NCI-H2227 treated with DMSO at 0.1 percent for 48 hours (cell line): ENCODE measurements around the gene TSEN15.
"Not testable (repeated sequence)": the region's sequence is repeated elsewhere in the genome, so short reads cannot be mapped to it uniquely, and the experiment has no call there.

Experiments used
- DNase-seq: peaks from one replicate; lab custom pipeline; 2025; lab: John Stamatoyannopoulos, UW

TSEN15 gene

DNA sequence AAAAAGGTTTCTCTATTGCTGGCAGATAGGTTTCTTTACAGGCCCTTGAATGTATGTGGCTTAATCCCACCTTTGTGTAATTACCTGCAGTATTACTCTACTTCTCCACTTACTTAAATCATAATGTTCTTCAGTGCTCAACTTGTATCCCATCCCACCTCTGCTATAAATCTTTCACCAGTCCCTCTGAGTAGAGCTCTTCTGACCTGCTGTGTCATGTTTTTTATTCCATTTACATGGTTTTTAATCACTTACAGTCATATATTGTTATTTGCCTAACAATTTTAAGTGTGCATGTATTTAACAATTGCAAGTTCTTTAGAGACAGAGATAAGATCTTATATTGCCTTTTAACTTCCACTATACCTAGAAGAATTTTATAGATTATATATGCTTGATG is 2.4 kb downstream of the TSEN15 start:
- no peak for DNase-seq

DNA sequence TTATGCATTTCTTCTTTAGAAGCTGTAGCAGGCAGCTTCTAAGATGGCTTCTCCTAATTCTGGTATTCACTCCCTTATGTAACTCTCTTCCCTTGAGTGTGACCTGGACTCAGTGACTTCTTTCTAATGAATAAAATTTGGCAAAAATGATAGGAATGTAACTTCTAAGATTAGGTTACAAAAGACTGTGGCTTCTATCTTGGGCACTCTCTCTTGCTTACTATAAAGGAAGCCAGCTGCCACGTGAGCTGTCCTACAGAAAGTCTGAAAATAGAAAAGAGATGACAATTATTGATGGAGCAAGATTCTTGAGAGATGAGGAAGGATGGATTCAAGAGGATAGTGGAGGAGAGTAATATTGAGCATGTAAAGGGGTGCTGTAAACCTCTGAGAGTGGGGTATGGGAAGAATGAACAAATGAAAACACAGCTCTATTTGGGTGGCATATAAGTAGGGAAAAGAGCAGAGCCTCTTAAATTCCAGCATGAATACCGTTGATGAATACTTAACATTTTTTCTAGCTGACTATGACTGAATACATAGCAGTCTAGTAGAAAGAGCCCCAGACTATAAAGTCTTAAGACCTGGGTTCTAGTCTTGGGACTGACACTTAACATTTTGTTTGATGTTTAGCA is 5.5 kb downstream of the TSEN15 start:
- DNase-seq: no peak

DNA sequence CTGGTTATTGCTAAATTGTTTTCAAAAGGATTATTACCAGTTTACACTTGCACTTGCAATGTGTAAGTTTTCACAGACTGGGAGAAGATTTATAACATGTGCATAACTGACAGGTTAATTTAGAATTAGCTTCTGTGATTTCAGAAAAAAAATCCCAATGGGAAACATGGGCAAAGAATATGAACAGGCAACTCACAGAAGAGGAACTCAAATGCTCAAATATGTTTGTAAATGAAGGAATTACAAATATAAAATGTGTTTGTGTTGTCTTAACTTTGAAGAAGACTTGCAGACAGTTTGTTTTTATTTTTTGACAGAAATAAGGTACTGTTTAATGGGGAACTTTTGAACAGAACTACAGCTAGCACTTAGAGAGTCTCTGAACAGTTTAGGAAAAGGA is 8.4 kb downstream of the TSEN15 start:
- DNase-seq: no peak

DNA sequence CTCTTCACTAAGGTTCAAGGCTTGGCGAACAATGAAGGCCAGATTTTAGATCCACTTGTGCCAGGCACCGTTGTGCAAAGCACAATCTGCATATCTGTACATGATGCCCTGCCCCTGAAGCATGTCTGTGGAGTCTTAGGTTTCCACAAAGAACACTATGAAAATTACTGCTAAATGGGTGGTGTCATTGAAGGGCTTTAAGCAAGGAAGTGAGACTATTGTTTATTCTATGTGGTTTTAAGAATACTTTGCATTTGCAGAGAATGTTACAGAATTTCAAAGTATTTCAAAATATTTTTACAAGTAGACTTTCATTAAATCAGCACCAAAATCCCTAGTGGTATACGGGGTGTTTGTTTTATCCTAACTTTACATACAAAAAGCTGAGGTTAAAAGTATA is 8.8 kb downstream of the TSEN15 start:
- no peak for DNase-seq

DNA sequence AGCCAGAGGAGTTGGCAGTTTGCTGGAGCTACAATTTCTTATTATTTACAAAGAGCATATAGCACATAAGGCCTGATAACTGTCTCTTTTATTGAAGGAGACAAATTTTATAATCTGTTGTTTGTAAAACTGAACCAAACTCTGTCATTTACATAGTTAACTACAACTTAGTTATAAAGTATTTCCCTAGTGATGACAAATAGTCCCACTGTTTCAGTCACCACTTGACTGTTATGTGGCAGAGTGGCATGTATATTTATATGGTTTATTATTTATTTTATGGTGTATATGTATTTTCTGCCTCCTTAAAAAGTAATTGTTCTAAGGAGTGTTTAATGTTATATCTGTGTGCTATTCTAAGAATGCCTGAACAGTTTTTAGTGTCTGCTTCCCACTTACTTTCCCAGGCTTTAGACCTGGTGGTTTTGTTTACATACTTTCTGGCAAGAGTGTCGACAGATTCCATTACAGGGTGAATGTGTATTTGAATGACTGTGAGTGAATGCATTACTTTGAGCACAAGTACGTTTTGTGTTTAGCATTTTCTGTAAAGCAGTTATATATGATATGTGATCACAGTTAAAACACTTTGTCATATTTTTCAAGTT is 10.0 kb downstream of the TSEN15 start:
- no peak for DNase-seq

DNA sequence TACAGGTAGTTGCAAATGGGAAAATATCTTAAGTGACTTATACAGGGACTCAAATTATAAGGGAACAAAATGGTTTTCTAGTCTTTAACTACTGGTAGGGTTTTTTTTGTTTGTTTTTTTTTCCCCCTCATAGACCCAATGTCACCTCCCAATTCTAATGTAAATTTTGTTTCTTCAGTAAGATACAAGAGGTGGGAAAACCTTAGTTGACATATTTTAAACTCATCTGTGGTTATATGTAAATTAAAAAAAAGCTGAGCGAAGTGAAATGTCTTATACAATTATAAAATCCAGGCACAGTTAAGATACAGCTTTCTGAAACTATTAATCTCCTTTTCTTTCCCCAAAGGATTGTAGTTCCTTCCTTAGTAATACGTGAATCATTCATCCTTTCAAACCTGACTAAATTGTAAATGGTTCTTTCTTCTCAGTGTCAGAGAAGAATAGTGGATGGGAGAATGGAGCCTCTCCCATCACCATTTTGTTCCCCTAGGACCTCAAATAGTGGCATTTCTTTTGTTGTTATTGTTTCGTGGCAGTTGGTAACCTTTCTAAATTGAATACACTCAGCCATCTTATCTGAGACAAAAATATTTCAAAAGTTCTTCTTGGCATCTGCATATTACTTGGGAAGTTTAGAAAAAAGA is 11.2 kb downstream of the TSEN15 start:
- DNase-seq: no peak

DNA sequence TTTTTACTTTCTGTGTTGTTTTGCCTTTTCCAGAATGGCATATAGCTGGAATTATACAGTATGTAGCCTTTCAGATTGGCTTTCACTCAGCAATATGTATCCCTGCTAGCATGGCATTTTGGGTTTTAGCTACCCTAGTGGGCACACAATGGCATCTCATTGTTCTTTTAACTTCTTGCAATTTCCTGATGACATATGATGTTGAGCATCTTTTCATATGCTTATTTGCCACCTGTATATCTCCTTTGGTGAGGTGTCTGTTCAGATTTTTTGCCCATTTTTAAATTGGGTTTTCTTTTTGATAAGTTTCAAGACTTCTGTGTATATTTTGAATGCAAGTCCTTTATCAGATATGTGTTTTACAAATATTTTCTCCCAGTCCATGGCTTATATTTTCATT is 14.0 kb downstream of the TSEN15 start:
- no peak for DNase-seq

DNA sequence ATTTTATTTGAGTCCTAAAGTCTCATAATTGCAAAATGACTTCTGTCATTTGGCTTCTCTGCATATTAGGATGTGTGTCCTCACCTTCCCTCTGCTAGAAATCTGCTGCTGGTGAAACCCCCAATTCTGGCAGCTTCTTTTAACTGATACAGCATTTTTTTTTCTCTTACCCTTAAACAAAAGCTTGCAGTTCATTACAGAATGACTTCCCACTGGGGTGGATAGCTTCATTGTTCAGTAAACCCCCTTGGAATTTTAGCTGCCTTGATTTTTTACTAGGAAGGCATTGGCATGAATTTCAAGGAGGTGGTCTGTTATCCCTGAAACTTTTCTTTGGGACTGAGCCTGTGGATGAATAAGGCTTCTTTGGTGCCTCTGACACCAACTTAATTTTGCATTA is 16.8 kb downstream of the TSEN15 start:
- no peak for DNase-seq

DNA sequence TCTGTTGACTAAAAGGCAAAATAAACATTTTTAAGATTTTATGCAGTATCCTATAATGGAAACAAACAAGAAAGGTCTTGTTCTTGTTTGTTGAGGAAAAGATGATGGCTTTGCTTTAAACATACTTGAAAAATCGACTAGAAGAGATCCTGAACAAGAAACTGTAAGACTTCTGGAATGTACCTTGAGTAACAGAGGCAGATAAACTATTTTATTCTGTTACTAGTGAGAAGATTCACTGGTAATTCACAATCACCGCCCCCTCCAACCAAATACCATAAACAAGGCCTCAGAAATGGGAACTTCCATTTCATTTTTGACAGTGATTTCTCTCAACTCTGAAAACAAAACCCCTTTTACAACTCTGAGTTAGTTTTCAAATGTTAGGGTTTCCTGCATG is 18.1 kb downstream of the TSEN15 start:
- DNase-seq: no peak

DNA sequence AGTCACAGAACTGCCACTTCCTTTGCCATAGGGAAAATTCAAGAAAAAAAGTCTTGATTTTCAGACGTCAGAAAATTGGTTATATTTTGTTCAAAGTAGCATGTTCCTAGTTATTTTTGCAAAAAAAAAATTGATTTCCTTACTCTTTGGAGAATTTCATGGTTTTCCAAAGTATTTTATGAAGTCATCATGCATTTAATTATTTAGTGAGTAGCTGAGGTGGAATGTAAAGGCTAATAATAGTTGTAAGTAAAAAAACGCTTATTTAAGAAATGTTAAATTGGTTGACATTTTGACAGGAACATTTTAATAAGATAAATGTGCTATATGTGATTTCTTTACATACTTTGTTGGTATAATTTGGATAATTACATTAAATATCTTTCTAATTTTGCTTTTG is 20.8 kb downstream of the TSEN15 start:
- no peak for DNase-seq

DNA sequence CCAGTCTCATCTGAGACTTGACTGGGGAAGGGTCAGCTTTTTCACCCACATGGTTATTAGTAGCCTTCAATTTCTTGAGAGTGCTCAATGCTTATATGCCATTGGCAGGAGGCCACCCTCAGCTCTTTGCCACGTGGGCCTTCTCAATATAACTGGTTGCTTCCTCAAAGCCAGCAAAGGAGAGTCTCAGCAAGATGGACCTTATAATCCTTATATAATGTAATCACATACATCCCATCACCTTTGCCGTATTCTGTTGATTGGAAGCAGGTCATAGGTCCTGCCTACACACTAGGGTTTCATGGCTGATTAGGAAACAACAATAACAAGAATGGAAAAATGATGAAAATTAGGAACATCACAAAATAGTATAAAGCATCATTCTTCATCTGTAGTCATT is 22.9 kb downstream of the TSEN15 start:
- no peak for DNase-seq

DNA sequence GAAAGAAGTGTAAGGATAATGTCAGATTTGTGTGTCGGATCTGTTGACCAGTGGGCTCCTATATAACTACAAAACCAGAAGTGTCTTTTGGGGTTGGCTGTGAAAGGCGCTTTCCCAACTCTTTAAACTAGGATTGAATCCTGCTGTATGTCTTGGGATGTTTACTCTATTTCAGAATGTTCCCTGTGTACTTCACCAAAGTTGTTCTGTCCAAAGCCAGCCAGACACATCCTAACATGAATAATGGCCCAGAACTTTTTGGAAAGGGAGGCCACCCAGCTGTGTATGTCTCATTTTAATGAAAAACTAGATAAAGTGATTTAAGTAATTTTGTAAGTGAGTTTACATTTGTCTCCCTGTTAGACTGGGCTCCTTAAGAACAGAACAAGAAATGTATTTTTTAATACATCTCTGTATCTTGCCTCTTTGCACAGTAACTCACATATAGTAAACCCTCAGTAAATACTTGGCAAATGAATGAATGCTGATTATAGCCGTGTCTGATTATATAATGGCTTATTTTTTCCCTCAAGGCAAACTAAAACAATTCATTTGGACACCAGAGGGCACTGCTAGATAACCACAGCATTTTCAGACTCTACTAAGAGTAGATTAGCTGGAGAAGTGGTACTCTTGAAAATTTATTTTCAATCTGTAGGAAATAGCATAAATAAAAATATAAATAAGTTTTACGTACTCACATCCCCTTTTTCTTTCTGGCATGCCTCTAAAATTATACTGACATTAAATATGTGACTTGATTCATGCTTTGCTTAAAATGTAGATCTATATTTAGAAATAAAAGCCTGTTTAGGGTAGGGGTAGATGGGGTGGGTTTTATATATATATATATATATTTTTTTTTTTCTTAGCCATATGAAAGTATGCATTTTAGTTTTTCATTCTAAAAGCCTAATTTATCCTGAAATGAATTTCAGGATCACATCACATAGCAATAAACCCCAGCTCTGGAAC is 23.8 kb downstream of the TSEN15 start:
- DNase-seq: peak; percentile 60

DNA sequence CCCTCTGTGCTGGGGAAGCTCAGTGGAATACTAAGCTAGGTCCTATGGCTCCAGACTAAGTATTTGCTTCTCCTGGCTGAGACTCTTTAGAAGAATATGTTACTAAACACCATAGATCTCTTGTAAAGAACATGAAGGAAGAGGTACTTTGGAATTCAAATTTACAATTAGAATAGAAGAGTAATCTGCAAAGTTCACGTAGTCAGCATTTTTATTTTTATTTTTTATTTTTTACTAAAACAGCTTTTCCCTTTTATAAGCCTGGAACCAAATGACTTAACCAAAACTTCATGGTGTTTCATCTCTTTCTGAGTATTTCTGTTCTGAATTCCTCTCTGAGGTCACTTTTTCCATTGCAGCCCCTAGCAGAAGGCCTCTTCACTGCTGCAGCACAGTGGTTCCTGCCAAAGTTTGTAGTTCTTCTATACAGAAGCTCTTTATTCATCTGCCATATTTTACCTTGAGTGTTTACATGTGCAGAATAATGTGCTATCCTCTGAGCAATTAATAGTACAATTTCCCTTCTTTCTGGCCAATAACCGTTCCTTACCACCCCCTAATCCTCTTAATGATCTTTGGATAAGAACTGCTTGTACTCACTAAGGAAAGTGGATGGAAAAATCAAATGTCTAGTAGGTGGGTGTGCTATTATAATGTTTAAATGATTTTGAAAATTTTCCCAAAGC is 27.2 kb downstream of the TSEN15 start:
- no peak for DNase-seq

DNA sequence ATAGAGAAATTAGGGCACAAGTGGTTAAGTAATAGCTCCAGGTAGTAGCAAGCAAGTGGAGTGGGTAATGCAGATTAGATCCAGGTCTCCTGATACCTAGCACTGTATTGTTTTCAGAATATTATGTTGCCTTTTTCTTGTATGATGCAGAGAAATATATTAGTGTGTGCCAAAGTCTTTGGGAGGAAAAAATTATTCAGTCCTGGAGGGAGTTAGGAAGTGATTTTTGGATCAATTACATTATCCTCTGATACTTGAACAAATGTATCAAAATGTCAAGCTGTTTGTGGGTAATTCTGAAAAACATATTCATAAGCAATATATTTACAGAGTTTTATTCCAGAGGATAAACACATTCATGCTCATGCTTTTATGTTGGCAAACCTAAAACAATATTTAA is 28.8 kb downstream of the TSEN15 start:
- DNase-seq: no peak

DNA sequence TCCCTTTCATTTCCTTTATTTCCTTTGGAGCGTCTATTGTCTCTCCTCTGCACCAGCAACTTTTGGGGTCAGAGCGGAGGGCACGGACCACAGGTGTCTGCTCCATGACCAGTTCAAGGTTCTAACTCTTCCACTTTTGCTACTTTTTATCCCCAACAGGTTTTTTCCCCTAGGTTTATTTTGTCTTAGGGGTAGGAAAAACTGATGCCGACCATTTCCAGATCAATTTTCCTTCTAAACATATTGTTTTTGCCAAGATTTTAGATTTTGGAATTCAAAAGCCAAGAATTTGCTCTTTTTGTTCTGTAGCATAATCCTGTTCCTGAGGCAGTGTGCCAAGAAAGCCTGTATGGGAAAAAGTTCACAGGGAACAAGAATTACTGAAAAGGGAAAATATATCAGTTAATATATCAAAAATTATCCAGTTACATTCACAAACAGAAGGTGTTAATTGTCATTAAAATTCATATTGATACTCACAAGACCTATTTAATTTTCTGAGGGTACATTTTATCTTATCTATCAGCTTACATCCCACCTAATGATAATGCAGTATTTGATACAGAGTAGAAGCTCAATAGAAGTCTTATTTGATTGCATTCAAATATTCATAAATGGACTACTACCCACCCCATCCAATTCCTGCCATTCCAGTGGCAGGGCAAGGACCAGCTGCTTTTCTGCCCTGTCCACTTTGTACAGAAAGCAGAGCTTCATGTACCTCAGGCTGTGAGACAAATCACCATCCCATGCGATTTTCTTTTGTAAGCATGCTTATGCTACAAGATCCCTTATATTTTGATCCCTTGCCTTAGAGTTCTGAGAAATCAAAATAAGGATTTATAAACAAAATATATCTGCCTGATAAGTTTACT is 31.2 kb downstream of the TSEN15 start:
- DNase-seq: no peak

DNA sequence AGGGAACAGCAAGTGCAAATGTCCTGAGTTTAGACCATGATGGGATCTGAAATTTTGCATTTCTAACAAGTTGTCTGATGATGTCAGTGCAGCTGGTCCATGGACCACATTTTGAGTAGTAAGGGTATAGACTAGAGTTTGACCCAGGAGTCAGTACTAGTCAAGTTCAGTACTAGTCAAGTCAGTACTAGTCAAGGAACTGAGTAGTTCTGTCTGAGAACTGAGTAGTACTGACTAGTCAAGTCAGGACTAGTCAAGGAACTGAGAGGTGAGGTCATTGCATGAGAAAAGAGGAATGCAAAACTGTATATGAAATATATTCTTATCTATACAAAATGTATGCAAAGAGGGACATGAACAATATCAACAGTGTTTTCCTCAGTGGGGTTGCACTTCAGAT is 34.1 kb downstream of the TSEN15 start:
- no peak for DNase-seq

DNA sequence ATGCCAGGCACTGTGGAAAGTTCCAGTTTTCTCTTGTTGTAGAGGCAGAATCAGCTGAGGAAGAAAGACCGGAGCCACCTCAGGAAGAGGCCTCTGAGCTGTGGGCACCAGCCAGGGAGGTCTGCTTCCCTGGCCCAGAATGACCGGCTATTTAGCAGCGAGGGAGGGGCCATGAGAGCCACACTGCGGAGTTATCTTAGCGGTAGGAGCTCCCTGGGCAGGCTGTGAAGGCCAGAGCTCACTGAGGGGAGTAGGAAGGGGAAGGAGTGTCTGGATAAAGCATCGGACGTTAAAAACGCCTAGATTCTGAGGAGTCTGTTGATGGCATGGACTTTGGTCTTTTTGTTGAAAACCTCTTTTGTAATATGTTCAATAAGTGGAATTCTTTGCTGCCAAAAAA is 36.5 kb downstream of the TSEN15 start:
- no peak for DNase-seq

DNA sequence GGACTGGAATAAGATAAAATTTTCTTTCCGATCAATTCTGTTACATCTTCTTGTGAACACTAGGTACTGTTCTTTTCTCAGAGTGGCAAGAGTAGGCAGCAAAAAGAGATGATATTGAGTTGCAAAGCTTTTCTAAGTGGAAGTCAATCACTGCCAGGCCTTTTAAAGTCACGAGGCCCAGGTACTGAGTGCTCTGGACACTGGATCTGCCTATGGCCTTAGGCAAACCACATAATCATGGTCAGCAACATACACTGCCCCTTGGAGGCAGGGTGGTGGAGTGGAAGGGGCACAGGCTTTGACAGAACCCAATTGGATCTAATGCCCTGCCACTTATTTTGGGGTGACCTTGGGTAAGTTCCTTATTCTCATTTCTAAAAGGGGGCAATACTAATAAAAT is 41.5 kb downstream of the TSEN15 start:
- no peak for DNase-seq

DNA sequence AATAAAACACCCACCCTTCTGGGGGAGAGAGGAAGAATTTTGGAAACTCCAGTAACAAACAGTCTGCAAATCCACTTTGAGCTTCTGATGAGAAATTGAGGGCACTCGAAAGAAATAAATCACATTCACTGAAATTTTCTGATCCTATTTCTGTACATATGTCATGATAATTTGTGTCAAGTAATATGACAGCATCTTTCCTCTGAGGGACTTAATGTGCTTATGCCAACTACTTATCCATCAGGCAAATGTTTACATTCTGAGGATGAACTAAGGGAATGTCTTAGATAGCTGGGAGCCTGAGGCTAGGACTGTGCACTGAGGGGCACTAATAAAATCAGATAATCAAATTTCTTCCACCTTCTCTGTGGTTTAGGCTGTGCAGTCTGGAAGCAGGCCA is 44.5 kb downstream of the TSEN15 start:
- no peak for DNase-seq

DNA sequence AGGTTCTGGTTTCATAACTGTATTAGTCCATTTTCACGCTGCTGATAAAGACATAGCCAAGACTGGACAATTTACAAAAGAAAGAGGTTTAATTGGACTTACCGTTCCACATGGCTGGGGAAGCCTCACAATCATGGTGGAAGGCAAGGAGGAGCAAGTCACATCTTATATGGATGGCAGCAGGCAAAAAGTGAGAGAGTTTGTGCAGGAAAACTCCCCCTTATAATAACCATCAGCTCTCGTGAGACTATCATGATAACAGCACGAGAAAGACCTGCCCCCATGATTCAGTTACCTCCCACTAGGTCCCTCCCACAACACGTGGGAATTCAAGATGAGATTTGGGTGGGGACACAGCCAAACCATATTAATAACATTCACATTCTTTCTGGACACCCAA is 45.0 kb downstream of the TSEN15 start:
- not testable (repeated sequence) for DNase-seq

DNA sequence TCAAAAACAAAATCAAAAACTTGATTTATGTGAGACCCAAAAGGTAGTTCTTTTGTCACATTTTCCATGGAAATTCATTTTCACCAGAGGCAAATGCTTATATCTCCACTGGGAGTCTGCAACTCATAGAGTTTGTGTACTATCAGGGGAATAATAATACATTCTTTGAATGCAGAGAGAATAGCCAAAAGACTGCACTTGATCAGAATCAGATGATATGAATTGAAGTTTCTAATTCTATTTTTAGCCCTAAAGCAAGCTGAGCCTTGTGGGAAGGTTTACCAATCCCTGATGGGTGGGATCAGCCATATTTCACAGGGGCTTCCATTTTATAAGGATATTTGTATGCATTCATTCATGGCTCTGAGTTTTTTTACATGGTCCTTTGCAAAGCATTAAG is 49.6 kb downstream of the TSEN15 start:
- no peak for DNase-seq
